Astrocyte (in vitro differentiated cells and primary cell): ENCODE measurements around the gene PRODH2. TPM values are rescaled to one million over a fixed set of nuclear protein-coding genes. Genes with fewer than 3 reads are reported as not detected.

ENCODE experiments used
- DNase-seq: peaks from one replicate; pipeline ENCODE4 v3.0.0-alpha.2; 2010; ENCODE audit warnings: low read depth
- FAIRE-seq: peaks from 2 replicates; lab custom pipeline; 2011; peaks lifted over from hg19 to GRCh38; lab: Jason Lieb, UNC
- H2AFZ ChIP-seq: 2 replicates; pipeline ENCODE4 v1.6.0; 2012; ENCODE audit warnings: low read depth, low read length, inconsistent platforms
- H3K27ac ChIP-seq: 2 replicates; pipeline ENCODE4 v1.5.1; 2011; ENCODE audit warnings: low read depth, low read length, inconsistent platforms
- H3K27me3 ChIP-seq: 2 replicates; pipeline ENCODE4 v1.6.0; 2011; ENCODE audit warnings: low read length, inconsistent platforms; ENCODE audit not compliant: insufficient read depth
- H3K36me3 ChIP-seq: 2 replicates; pipeline ENCODE4 v1.5.1; 2011; ENCODE audit warnings: low read length, inconsistent platforms; ENCODE audit not compliant: insufficient read depth
- H3K4me1 ChIP-seq: 2 replicates; pipeline ENCODE4 v1.5.1; 2011; ENCODE audit warnings: low read length, inconsistent platforms; ENCODE audit not compliant: insufficient read depth
- H3K4me2 ChIP-seq: 2 replicates; pipeline ENCODE4 v1.6.0; 2012; ENCODE audit warnings: low read length, inconsistent platforms
- H3K4me3 ChIP-seq: 2 replicates; pipeline ENCODE4 v1.5.1; 2011; ENCODE audit warnings: low read depth, mild to moderate bottlenecking, low read length, inconsistent platforms; ENCODE audit not compliant: insufficient read depth
- H3K79me2 ChIP-seq: 2 replicates; pipeline ENCODE4 v1.6.0; 2012; ENCODE audit warnings: mild to moderate bottlenecking, low read length, inconsistent platforms; ENCODE audit not compliant: insufficient read depth
- H3K9ac ChIP-seq: 2 replicates; pipeline ENCODE4 v1.6.0; 2012; ENCODE audit warnings: mild to moderate bottlenecking, low read length, inconsistent platforms
- H3K9me3 ChIP-seq: 2 replicates; pipeline ENCODE4 v1.5.1; 2012; ENCODE audit warnings: low read depth, mild to moderate bottlenecking, low read length, inconsistent platforms; ENCODE audit not compliant: insufficient read depth
- H4K20me1 ChIP-seq: 2 replicates; pipeline ENCODE4 v1.6.0; 2012; ENCODE audit warnings: low read length, inconsistent platforms; ENCODE audit not compliant: insufficient read depth
- H3K27ac Mint-ChIP-seq: one replicate; pipeline ENCODE4 v1.8.0; 2021; ENCODE audit warnings: mild to moderate bottlenecking, mixed read lengths; ENCODE audit not compliant: unreplicated experiment
- H3K27me3 Mint-ChIP-seq: one replicate; pipeline ENCODE4 v1.8.0; 2021; ENCODE audit warnings: low read depth, mixed read lengths; ENCODE audit not compliant: unreplicated experiment
- H3K36me3 Mint-ChIP-seq: one replicate; pipeline ENCODE4 v1.8.0; 2021; ENCODE audit warnings: low read depth, mixed read lengths; ENCODE audit not compliant: unreplicated experiment
- H3K4me1 Mint-ChIP-seq: one replicate; pipeline ENCODE4 v1.8.0; 2021; ENCODE audit warnings: low read depth, mixed read lengths; ENCODE audit not compliant: unreplicated experiment
- H3K4me3 Mint-ChIP-seq: one replicate; pipeline ENCODE4 v1.8.0; 2021; ENCODE audit warnings: mild to moderate bottlenecking, moderate library complexity, mixed read lengths; ENCODE audit not compliant: unreplicated experiment
- H3K9me3 Mint-ChIP-seq: one replicate; pipeline ENCODE4 v1.8.0; 2021; ENCODE audit warnings: mild to moderate bottlenecking, mixed read lengths; ENCODE audit not compliant: unreplicated experiment
- CTCF ChIP-seq: IDR thresholded peaks from 2 replicates; pipeline ENCODE4 v1.5.1; 2011; ENCODE audit warnings: low read depth, mild to moderate bottlenecking, inconsistent platforms, low read length, moderate library complexity; ENCODE audit not compliant: insufficient read depth
- EZH2 ChIP-seq: IDR thresholded peaks from 2 replicates; pipeline ENCODE4 v1.6.1; 2012; ENCODE audit warnings: mild to moderate bottlenecking, low read length, inconsistent platforms; ENCODE audit not compliant: insufficient read depth
- total RNA-seq: library from RNA; stranded (reverse); gene quantifications from 2 replicates; pipeline ENCODE4 v1.2.1, GENCODE V29; 2021

PRODH2 gene
- total RNA-seq, 1 donor from 2014 or later: not detected

GRCh38 chr19:35852029-35852780 is 39.6 kb upstream of the PRODH2 start, which contains the start of gene NPHS1:
TSS of gene NPHS1 (minus strand) at chr19:35852504. CDS start at chr19:35851837, 667 bp downstream.
- Mint-ChIP-seq H3K4me3 (no peak within 1 kb of the TSS), H3K4me1 (no peaks in the 10 kb centered on the region), H3K9me3 (peaks cover 3% of the 10 kb centered on the region), H3K27me3 (peaks cover 74% of the 10 kb centered on the region), H3K27ac (peak within 1 kb of the TSS; percentile 44), H3K36me3 (no peaks in the 10 kb centered on the region)
- no peak within 1 kb of the TSS for H3K4me2 ChIP-seq
- DNase-seq (no peak), FAIRE-seq (no peak)
- H3K27me3 ChIP-seq: peaks cover 31% of the 10 kb centered on the region
- H3K36me3 ChIP-seq: no peaks in the 10 kb centered on the region
- no peak within 1 kb of the TSS for H3K27ac ChIP-seq
- no peaks in the 10 kb centered on the region for H3K9me3 ChIP-seq
- TF ChIP-seq CTCF (no peak), EZH2 (no peak)
- no peak within 1 kb of the TSS for H2AFZ ChIP-seq
- H3K4me1 ChIP-seq: no peaks in the 10 kb centered on the region
- no peak within 1 kb of the TSS for H3K4me3 ChIP-seq
- no peaks in the 10 kb centered on the region for H4K20me1 ChIP-seq
- no peaks in the 10 kb centered on the region for H3K79me2 ChIP-seq
- no peak within 1 kb of the TSS for H3K9ac ChIP-seq

GRCh38 chr19:35851213-35852028 is 38.8 kb upstream of the PRODH2 start:
- H3K9me3 ChIP-seq: no peaks in the 10 kb centered on the region
- H3K9me3 Mint-ChIP-seq: peaks cover 3% of the 10 kb centered on the region
- DNase-seq (no peak), FAIRE-seq (no peak)
- H3K4me1 ChIP-seq: no peaks in the 10 kb centered on the region
- TF ChIP-seq CTCF: no peak
- TF ChIP-seq EZH2: no peak
- no peak overlapping the region for H3K27ac Mint-ChIP-seq
- no peak overlapping the region for H3K4me3 Mint-ChIP-seq
- peaks cover 4% of the 10 kb centered on the region for H3K4me1 Mint-ChIP-seq
- H3K4me3 ChIP-seq: no peak overlapping the region
- H3K36me3 ChIP-seq: no peaks in the 10 kb centered on the region
- no peak overlapping the region for H3K4me2 ChIP-seq
- peaks cover 27% of the 10 kb centered on the region for H3K27me3 ChIP-seq
- no peaks in the 10 kb centered on the region for H3K79me2 ChIP-seq
- no peaks in the 10 kb centered on the region for H4K20me1 ChIP-seq
- H3K36me3 Mint-ChIP-seq: no peaks in the 10 kb centered on the region
- H3K9ac ChIP-seq: no peak overlapping the region
- H3K27ac ChIP-seq: no peak overlapping the region
- peaks cover 75% of the 10 kb centered on the region for H3K27me3 Mint-ChIP-seq
- H2AFZ ChIP-seq: no peak overlapping the region
